Astrocyte (in vitro differentiated cells and primary cell): ENCODE measurements around the gene NEK6. TPM values are rescaled to one million over a fixed set of nuclear protein-coding genes. Genes with fewer than 3 reads are reported as not detected.

Source experiments
- DNase-seq: peaks from one replicate; pipeline ENCODE4 v3.0.0-alpha.2; 2010; ENCODE audit warnings: low read depth
- FAIRE-seq: peaks from 2 replicates; lab custom pipeline; 2011; peaks lifted over from hg19 to GRCh38; lab: Jason Lieb, UNC
- H2AFZ ChIP-seq: 2 replicates; pipeline ENCODE4 v1.6.0; 2012; ENCODE audit warnings: low read depth, low read length, inconsistent platforms
- H3K27ac ChIP-seq: 2 replicates; pipeline ENCODE4 v1.5.1; 2011; ENCODE audit warnings: low read depth, low read length, inconsistent platforms
- H3K27me3 ChIP-seq: 2 replicates; pipeline ENCODE4 v1.6.0; 2011; ENCODE audit warnings: low read length, inconsistent platforms; ENCODE audit not compliant: insufficient read depth
- H3K36me3 ChIP-seq: 2 replicates; pipeline ENCODE4 v1.5.1; 2011; ENCODE audit warnings: low read length, inconsistent platforms; ENCODE audit not compliant: insufficient read depth
- H3K4me1 ChIP-seq: 2 replicates; pipeline ENCODE4 v1.5.1; 2011; ENCODE audit warnings: low read length, inconsistent platforms; ENCODE audit not compliant: insufficient read depth
- H3K4me2 ChIP-seq: 2 replicates; pipeline ENCODE4 v1.6.0; 2012; ENCODE audit warnings: low read length, inconsistent platforms
- H3K4me3 ChIP-seq: 2 replicates; pipeline ENCODE4 v1.5.1; 2011; ENCODE audit warnings: low read depth, mild to moderate bottlenecking, low read length, inconsistent platforms; ENCODE audit not compliant: insufficient read depth
- H3K79me2 ChIP-seq: 2 replicates; pipeline ENCODE4 v1.6.0; 2012; ENCODE audit warnings: mild to moderate bottlenecking, low read length, inconsistent platforms; ENCODE audit not compliant: insufficient read depth
- H3K9ac ChIP-seq: 2 replicates; pipeline ENCODE4 v1.6.0; 2012; ENCODE audit warnings: mild to moderate bottlenecking, low read length, inconsistent platforms
- H3K9me3 ChIP-seq: 2 replicates; pipeline ENCODE4 v1.5.1; 2012; ENCODE audit warnings: low read depth, mild to moderate bottlenecking, low read length, inconsistent platforms; ENCODE audit not compliant: insufficient read depth
- H4K20me1 ChIP-seq: 2 replicates; pipeline ENCODE4 v1.6.0; 2012; ENCODE audit warnings: low read length, inconsistent platforms; ENCODE audit not compliant: insufficient read depth
- H3K27ac Mint-ChIP-seq: one replicate; pipeline ENCODE4 v1.8.0; 2021; ENCODE audit warnings: mild to moderate bottlenecking, mixed read lengths; ENCODE audit not compliant: unreplicated experiment
- H3K27me3 Mint-ChIP-seq: one replicate; pipeline ENCODE4 v1.8.0; 2021; ENCODE audit warnings: low read depth, mixed read lengths; ENCODE audit not compliant: unreplicated experiment
- H3K36me3 Mint-ChIP-seq: one replicate; pipeline ENCODE4 v1.8.0; 2021; ENCODE audit warnings: low read depth, mixed read lengths; ENCODE audit not compliant: unreplicated experiment
- H3K4me1 Mint-ChIP-seq: one replicate; pipeline ENCODE4 v1.8.0; 2021; ENCODE audit warnings: low read depth, mixed read lengths; ENCODE audit not compliant: unreplicated experiment
- H3K4me3 Mint-ChIP-seq: one replicate; pipeline ENCODE4 v1.8.0; 2021; ENCODE audit warnings: mild to moderate bottlenecking, moderate library complexity, mixed read lengths; ENCODE audit not compliant: unreplicated experiment
- H3K9me3 Mint-ChIP-seq: one replicate; pipeline ENCODE4 v1.8.0; 2021; ENCODE audit warnings: mild to moderate bottlenecking, mixed read lengths; ENCODE audit not compliant: unreplicated experiment
- CTCF ChIP-seq: IDR thresholded peaks from 2 replicates; pipeline ENCODE4 v1.5.1; 2011; ENCODE audit warnings: low read depth, mild to moderate bottlenecking, inconsistent platforms, low read length, moderate library complexity; ENCODE audit not compliant: insufficient read depth
- EZH2 ChIP-seq: IDR thresholded peaks from 2 replicates; pipeline ENCODE4 v1.6.1; 2012; ENCODE audit warnings: mild to moderate bottlenecking, low read length, inconsistent platforms; ENCODE audit not compliant: insufficient read depth
- total RNA-seq: library from RNA; stranded (reverse); gene quantifications from 2 replicates; pipeline ENCODE4 v1.2.1, GENCODE V29; 2021

Gene NEK6
- total RNA-seq, 1 donor from 2014 or later = 76.8 TPM

GRCh38 chr9:124399323-124399967 is 141.7 kb downstream of the NEK6 start:
- no peaks in the 10 kb centered on the region for H3K9me3 ChIP-seq
- peaks cover 100% of the 10 kb centered on the region for H3K79me2 ChIP-seq
- H3K9me3 Mint-ChIP-seq = no peaks in the 10 kb centered on the region
- peak; percentile 70 for DNase-seq
- H3K4me2 ChIP-seq = peak overlapping the region; percentile 74
- H3K27me3 ChIP-seq = no peaks in the 10 kb centered on the region
- peaks cover 24% of the 10 kb centered on the region for H3K4me1 Mint-ChIP-seq
- H4K20me1 ChIP-seq = peaks cover 96% of the 10 kb centered on the region
- H3K36me3 Mint-ChIP-seq = peaks cover 11% of the 10 kb centered on the region
- H3K27ac Mint-ChIP-seq = peak overlapping the region; percentile 27
- H3K4me1 ChIP-seq = peaks cover 20% of the 10 kb centered on the region
- no peak overlapping the region for H2AFZ ChIP-seq
- H3K9ac ChIP-seq = peak overlapping the region; percentile 45
- peaks cover 33% of the 10 kb centered on the region for H3K36me3 ChIP-seq
- no peaks in the 10 kb centered on the region for H3K27me3 Mint-ChIP-seq
- H3K4me3 ChIP-seq = no peak overlapping the region
- H3K4me3 Mint-ChIP-seq = peak overlapping the region; percentile 23
- TF ChIP-seq CTCF = no peak
- TF ChIP-seq EZH2 = no peak
- FAIRE-seq = no peak
- H3K27ac ChIP-seq = peak overlapping the region; percentile 25

GRCh38 chr9:124399968-124400940 is 142.5 kb downstream of the NEK6 start:
- FAIRE-seq = no peak
- H2AFZ ChIP-seq = no peak overlapping the region
- H3K4me1 ChIP-seq = peaks cover 18% of the 10 kb centered on the region
- peak overlapping the region; percentile 74 for H3K4me2 ChIP-seq
- Mint-ChIP-seq H3K4me3 (no peak overlapping the region), H3K9me3 (no peaks in the 10 kb centered on the region), H3K36me3 (peaks cover 11% of the 10 kb centered on the region), H3K4me1 (peaks cover 18% of the 10 kb centered on the region), H3K27ac (peak overlapping the region; percentile 27), H3K27me3 (no peaks in the 10 kb centered on the region)
- no peaks in the 10 kb centered on the region for H3K9me3 ChIP-seq
- H3K27ac ChIP-seq = peak overlapping the region; percentile 25
- H3K36me3 ChIP-seq = peaks cover 36% of the 10 kb centered on the region
- peaks cover 96% of the 10 kb centered on the region for H3K79me2 ChIP-seq
- no peak overlapping the region for H3K4me3 ChIP-seq
- peaks cover 94% of the 10 kb centered on the region for H4K20me1 ChIP-seq
- DNase-seq = no peak
- no peaks in the 10 kb centered on the region for H3K27me3 ChIP-seq
- peak overlapping the region; percentile 45 for H3K9ac ChIP-seq
- no peak for TF ChIP-seq EZH2

Other genes starting within 250 kb of the NEK6 start
- gene LHX2, start 246.2 kb upstream of the NEK6 start, total RNA-seq = 0.14 TPM in 1 of 2 replicates, not detected in the other
- gene PSMB7, start 157.5 kb downstream of the NEK6 start, total RNA-seq = 174 and 183 TPM in 2 replicates
- not detected in 2 replicates for gene ADGRD2, start 192.5 kb downstream of the NEK6 start, total RNA-seq
- 0.26 TPM in 1 of 2 replicates, not detected in the other for gene NR5A1, start 249.4 kb downstream of the NEK6 start, total RNA-seq